Renal cortical epithelial cell (primary cell): Measurements from ENCODE around the gene TWIST2. TPM values are rescaled to one million over a fixed set of nuclear protein-coding genes. Genes with fewer than 3 reads are reported as not detected.

ENCODE experiments used
- DNase-seq: peaks from one replicate; pipeline ENCODE4 v3.0.0-alpha.2; 2011; ENCODE audit warnings: low read depth
- total RNA-seq: library from RNA; depleted of rRNA; stranded (reverse); fragments of >200 nt; gene quantifications from 2 replicates; pipeline ENCODE4 v1.2.3, GENCODE V29; 2014

The TWIST2 gene
- total RNA-seq, 1 donor from 2014 or later, result 0.20 TPM

- DNase-seq, result no peak
Measured at GRCh38 chr2:238955648-238956531, 108.0 kb downstream of the TWIST2 start.

- no peak for DNase-seq
Measured at GRCh38 chr2:238956676-238957075, 108.8 kb downstream of the TWIST2 start.
